Measurements from ENCODE around the gene CDH13. TPM values are rescaled to one million over a fixed set of nuclear protein-coding genes. Genes with fewer than 3 reads are reported as not detected.

Gene CDH13
- total and polyA plus RNA-seq, 2 donors (not counting 1 experiment from before 2014, with no cell fraction given) = 27.6 to 96.7 TPM

- no peak for TF ChIP-seq EZH2 (IDR thresholded peaks at IDR 0.05; ENCODE audit: low read length, missing control alignments)
- TF ChIP-seq CTCF (conservative IDR thresholded peaks at IDR 0.05 in 1 of 2, IDR thresholded peaks at IDR 0.05 in 1 of 2; ENCODE audit: low read depth in 1 of 2, low read length in 2 of 2) = no peak
- H3K4me1 ChIP-seq (ENCODE audit: control insufficient read depth, extremely low read depth, insufficient read depth, low read length) = no peaks in the 10 kb centered on the region
- H3K27ac ChIP-seq (ENCODE audit: insufficient read depth, low read length) = no peak overlapping the region
- H3K4me2 ChIP-seq (ENCODE audit: extremely low read depth, insufficient read depth, low read length) = no peak overlapping the region
- no peaks in the 10 kb centered on the region for H4K20me1 ChIP-seq (ENCODE audit: control insufficient read depth, extremely low read depth, insufficient read depth, low read length)
- no peak overlapping the region for H2AFZ ChIP-seq (ENCODE audit: low read length)
- no peaks in the 10 kb centered on the region for H3K79me2 ChIP-seq (ENCODE audit: control insufficient read depth, insufficient read depth, low read length)
- no peak overlapping the region for H3K4me3 ChIP-seq (replicated peaks in 1 of 4; ENCODE audit: control extremely low read depth in 1 of 4, insufficient read depth in 1 of 4, low read depth in 3 of 4, low read length in 4 of 4)
- H3K27me3 ChIP-seq (ENCODE audit: control insufficient read depth, insufficient read depth, low read length) = no peaks in the 10 kb centered on the region
- no peak overlapping the region for H3K9ac ChIP-seq (ENCODE audit: insufficient read depth, low read length)
- no peaks in the 10 kb centered on the region for H3K36me3 ChIP-seq (ENCODE audit: control insufficient read depth, insufficient read depth, low read length)
- no peaks in the 10 kb centered on the region for H3K9me3 ChIP-seq (ENCODE audit: control insufficient read depth, insufficient read depth, low read depth, low read length)
- peak in 1 of 2 donors; percentile 58 for DNase-seq (ENCODE audit: low read depth in 2 of 2)
These were observed 316.6 kb downstream of the CDH13 start for GRCh38 chr16:82943371-82943770.

GRCh38 chr16:82945420-82946101 is 318.8 kb downstream of the CDH13 start:
- TF ChIP-seq CTCF (conservative IDR thresholded peaks at IDR 0.05 in 1 of 2, IDR thresholded peaks at IDR 0.05 in 1 of 2; ENCODE audit: low read depth in 1 of 2, low read length in 2 of 2) (no peak), EZH2 (IDR thresholded peaks at IDR 0.05; ENCODE audit: low read length, missing control alignments) (no peak)
- H4K20me1 ChIP-seq (ENCODE audit: control insufficient read depth, extremely low read depth, insufficient read depth, low read length) = no peaks in the 10 kb centered on the region
- no peaks in the 10 kb centered on the region for H3K79me2 ChIP-seq (ENCODE audit: control insufficient read depth, insufficient read depth, low read length)
- H3K9ac ChIP-seq (ENCODE audit: insufficient read depth, low read length) = no peak overlapping the region
- H3K4me2 ChIP-seq (ENCODE audit: extremely low read depth, insufficient read depth, low read length) = no peak overlapping the region
- H3K4me3 ChIP-seq (replicated peaks in 1 of 4; ENCODE audit: control extremely low read depth in 1 of 4, insufficient read depth in 1 of 4, low read depth in 3 of 4, low read length in 4 of 4) = no peak overlapping the region
- H3K27ac ChIP-seq (ENCODE audit: insufficient read depth, low read length) = no peak overlapping the region
- no peaks in the 10 kb centered on the region for H3K9me3 ChIP-seq (ENCODE audit: control insufficient read depth, insufficient read depth, low read depth, low read length)
- H3K27me3 ChIP-seq (ENCODE audit: control insufficient read depth, insufficient read depth, low read length) = no peaks in the 10 kb centered on the region
- no peaks in the 10 kb centered on the region for H3K36me3 ChIP-seq (ENCODE audit: control insufficient read depth, insufficient read depth, low read length)
- H3K4me1 ChIP-seq (ENCODE audit: control insufficient read depth, extremely low read depth, insufficient read depth, low read length) = no peaks in the 10 kb centered on the region
- H2AFZ ChIP-seq (ENCODE audit: low read length) = no peak overlapping the region
- DNase-seq (ENCODE audit: low read depth in 2 of 2) = no peak

GRCh38 chr16:82947698-82948097 is 320.9 kb downstream of the CDH13 start:
- H3K27ac ChIP-seq (ENCODE audit: insufficient read depth, low read length) = no peak overlapping the region
- H3K79me2 ChIP-seq (ENCODE audit: control insufficient read depth, insufficient read depth, low read length) = no peaks in the 10 kb centered on the region
- no peak overlapping the region for H3K9ac ChIP-seq (ENCODE audit: insufficient read depth, low read length)
- TF ChIP-seq CTCF (conservative IDR thresholded peaks at IDR 0.05 in 1 of 2, IDR thresholded peaks at IDR 0.05 in 1 of 2; ENCODE audit: low read depth in 1 of 2, low read length in 2 of 2) (no peak), EZH2 (IDR thresholded peaks at IDR 0.05; ENCODE audit: low read length, missing control alignments) (no peak)
- H4K20me1 ChIP-seq (ENCODE audit: control insufficient read depth, extremely low read depth, insufficient read depth, low read length) = no peaks in the 10 kb centered on the region
- H3K9me3 ChIP-seq (ENCODE audit: control insufficient read depth, insufficient read depth, low read depth, low read length) = no peaks in the 10 kb centered on the region
- H3K36me3 ChIP-seq (ENCODE audit: control insufficient read depth, insufficient read depth, low read length) = no peaks in the 10 kb centered on the region
- no peak overlapping the region for H3K4me2 ChIP-seq (ENCODE audit: extremely low read depth, insufficient read depth, low read length)
- H3K4me3 ChIP-seq (replicated peaks in 1 of 4; ENCODE audit: control extremely low read depth in 1 of 4, insufficient read depth in 1 of 4, low read depth in 3 of 4, low read length in 4 of 4) = no peak overlapping the region
- no peaks in the 10 kb centered on the region for H3K4me1 ChIP-seq (ENCODE audit: control insufficient read depth, extremely low read depth, insufficient read depth, low read length)
- DNase-seq (ENCODE audit: low read depth in 2 of 2) = no peak
- H2AFZ ChIP-seq (ENCODE audit: low read length) = no peak overlapping the region
- H3K27me3 ChIP-seq (ENCODE audit: control insufficient read depth, insufficient read depth, low read length) = no peaks in the 10 kb centered on the region

Data from fibroblast of lung (primary cell).